Smooth muscle cell (in vitro differentiated cells): ENCODE results near the gene TBX21. TPM values are rescaled to one million over a fixed set of nuclear protein-coding genes. Genes with fewer than 3 reads are reported as not detected.

Experiments used
- DNase-seq: peaks from one replicate; lab custom pipeline; 2025; ENCODE audit not compliant: unreplicated experiment; lab: John Stamatoyannopoulos, UW
- H2AFZ ChIP-seq: fragments of 200-600 bp; sonication (generic); 2 replicates; pipeline ENCODE4 v1.6.0; 2016; ENCODE audit warnings: antibody characterized with exemption, low read depth, mild to moderate bottlenecking
- H3F3A ChIP-seq: fragments of 200-600 bp; sonication (generic); 2 replicates; pipeline ENCODE4 v1.6.0; 2017; ENCODE audit warnings: antibody characterized with exemption, low read depth
- H3K27ac ChIP-seq: fragments of 200-600 bp; sonication (generic); 2 replicates; pipeline ENCODE4 v1.5.1; 2016; ENCODE audit warnings: low read depth, mild to moderate bottlenecking
- H3K27me3 ChIP-seq: fragments of 200-600 bp; sonication (generic); 2 replicates; pipeline ENCODE4 v1.6.1; 2016; ENCODE audit warnings: low read depth, mild to moderate bottlenecking
- H3K36me3 ChIP-seq: fragments of 200-600 bp; sonication (generic); 2 replicates; pipeline ENCODE4 v1.5.1; 2016; ENCODE audit warnings: low read depth
- H3K4me1 ChIP-seq: fragments of 200-600 bp; sonication (generic); 2 replicates; pipeline ENCODE4 v1.5.1; 2016; ENCODE audit warnings: low read depth
- H3K4me2 ChIP-seq: fragments of 200-600 bp; sonication (generic); 2 replicates; pipeline ENCODE4 v1.6.0; 2016; ENCODE audit warnings: mild to moderate bottlenecking
- H3K4me3 ChIP-seq: fragments of 200-600 bp; sonication (generic); 2 replicates; pipeline ENCODE4 v1.5.1; 2016; ENCODE audit warnings: mild to moderate bottlenecking
- H3K79me2 ChIP-seq: fragments of 200-600 bp; sonication (generic); 2 replicates; pipeline ENCODE4 v1.6.0; 2016; ENCODE audit warnings: low read depth, mild to moderate bottlenecking
- H3K9ac ChIP-seq: fragments of 200-600 bp; sonication (generic); 2 replicates; pipeline ENCODE4 v1.6.0; 2016; ENCODE audit warnings: low read depth
- H3K9me3 ChIP-seq: fragments of 200-600 bp; sonication (generic); replicated peaks from 2 replicates; pipeline ENCODE4 v1.5.1; 2016; ENCODE audit warnings: low read depth
- H4K20me1 ChIP-seq: fragments of 200-600 bp; sonication (generic); 2 replicates; pipeline ENCODE4 v1.6.0; 2016; ENCODE audit warnings: low read depth
- WGBS: methylation state at CpG from one replicate; pipeline ENCODE4 v1.1.7; 2016; ENCODE audit warnings: low lambda C conversion rate; 5-methylcytosine and 5-hydroxymethylcytosine counted together
- polyA plus RNA-seq: library from polyadenylated mRNA; unstranded; fragments of >200 nt; fragmentation: Nextera tagmentation; extraction: Ambion mirVana; gene quantifications from 2 replicates; pipeline ENCODE4 v1.2.1, GENCODE V29; 2016
- total RNA-seq: library from RNA; depleted of rRNA; stranded (reverse); fragments of >200 nt; gene quantifications from 2 replicates; pipeline ENCODE4 v1.2.3, GENCODE V29; 2014
- TF ChIP-seq, protein P1 (sequence below): fragments of 200-600 bp; sonication (generic); IDR thresholded peaks from 2 replicates; pipeline ENCODE4 v1.5.1; 2017; ENCODE audit warnings: borderline replicate concordance, mild to moderate bottlenecking, antibody characterized with exemption; ENCODE audit not compliant: insufficient read depth, poor library complexity, severe bottlenecking

The TBX21 gene
- total and polyA plus RNA-seq, 2 experiments from 2014 or later: not detected

DNA sequence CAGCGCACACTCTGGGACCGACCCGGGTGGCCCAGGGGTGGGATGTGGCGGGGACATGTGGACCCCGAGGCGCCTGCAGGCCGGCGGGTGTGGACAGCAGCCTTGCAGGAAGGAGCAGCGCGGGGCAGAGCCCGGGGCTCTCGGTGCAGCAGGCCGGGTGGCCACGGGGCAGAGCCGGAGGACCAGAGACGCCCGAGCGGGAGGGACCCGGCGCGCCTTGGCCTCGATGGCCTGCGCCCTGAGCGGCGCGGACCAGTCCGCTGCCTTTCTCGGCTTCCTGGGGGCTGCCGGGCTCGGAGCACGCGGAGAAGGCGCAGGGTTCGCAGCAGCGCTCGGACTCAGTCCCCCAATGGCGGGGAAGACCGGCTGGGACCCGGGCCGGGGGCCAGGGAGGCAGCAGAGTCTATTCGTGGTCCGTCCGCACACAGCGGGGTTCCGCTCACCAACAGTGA lies 45.2 kb downstream of the TBX21 start:
- no peak overlapping the region for H2AFZ ChIP-seq
- H4K20me1 ChIP-seq: no peaks in the 10 kb centered on the region
- no peak for DNase-seq
- H3K36me3 ChIP-seq: no peaks in the 10 kb centered on the region
- no peaks in the 10 kb centered on the region for H3F3A ChIP-seq
- H3K9ac ChIP-seq: no peak overlapping the region
- H3K4me1 ChIP-seq: no peaks in the 10 kb centered on the region
- no peaks in the 10 kb centered on the region for H3K9me3 ChIP-seq
- H3K4me3 ChIP-seq: no peak overlapping the region
- no peaks in the 10 kb centered on the region for H3K79me2 ChIP-seq
- no peak overlapping the region for H3K4me2 ChIP-seq
- peaks cover 38% of the 10 kb centered on the region for H3K27me3 ChIP-seq
- H3K27ac ChIP-seq: no peak overlapping the region
- WGBS: 77% methylated on average over 42 of the region's 45 CpGs
- TF ChIP-seq, protein P1, sequence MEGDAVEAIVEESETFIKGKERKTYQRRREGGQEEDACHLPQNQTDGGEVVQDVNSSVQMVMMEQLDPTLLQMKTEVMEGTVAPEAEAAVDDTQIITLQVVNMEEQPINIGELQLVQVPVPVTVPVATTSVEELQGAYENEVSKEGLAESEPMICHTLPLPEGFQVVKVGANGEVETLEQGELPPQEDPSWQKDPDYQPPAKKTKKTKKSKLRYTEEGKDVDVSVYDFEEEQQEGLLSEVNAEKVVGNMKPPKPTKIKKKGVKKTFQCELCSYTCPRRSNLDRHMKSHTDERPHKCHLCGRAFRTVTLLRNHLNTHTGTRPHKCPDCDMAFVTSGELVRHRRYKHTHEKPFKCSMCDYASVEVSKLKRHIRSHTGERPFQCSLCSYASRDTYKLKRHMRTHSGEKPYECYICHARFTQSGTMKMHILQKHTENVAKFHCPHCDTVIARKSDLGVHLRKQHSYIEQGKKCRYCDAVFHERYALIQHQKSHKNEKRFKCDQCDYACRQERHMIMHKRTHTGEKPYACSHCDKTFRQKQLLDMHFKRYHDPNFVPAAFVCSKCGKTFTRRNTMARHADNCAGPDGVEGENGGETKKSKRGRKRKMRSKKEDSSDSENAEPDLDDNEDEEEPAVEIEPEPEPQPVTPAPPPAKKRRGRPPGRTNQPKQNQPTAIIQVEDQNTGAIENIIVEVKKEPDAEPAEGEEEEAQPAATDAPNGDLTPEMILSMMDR: no peak

DNA sequence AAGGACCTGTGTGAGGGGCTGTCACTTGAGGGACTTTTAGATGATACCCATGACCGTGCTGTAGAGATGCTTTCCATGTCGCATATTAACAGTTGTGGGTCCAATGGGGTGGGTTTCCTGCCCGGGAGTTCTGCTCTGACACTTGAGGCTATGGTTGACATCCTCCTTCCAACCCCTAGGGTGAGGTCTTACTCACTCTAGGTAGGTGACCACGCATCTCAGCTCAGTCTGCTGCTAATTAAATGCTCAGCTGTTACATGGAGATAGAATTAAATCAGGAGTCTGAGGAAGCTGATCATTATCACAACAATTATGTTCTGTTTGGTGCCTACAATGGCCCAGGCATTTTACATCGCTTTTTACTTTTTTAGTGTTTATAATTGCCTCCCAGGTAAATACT lies 48.4 kb downstream of the TBX21 start:
- no peak overlapping the region for H3K4me2 ChIP-seq
- 71% methylated on average over 5 of the region's 5 CpGs for WGBS
- H3K79me2 ChIP-seq: no peaks in the 10 kb centered on the region
- DNase-seq: no peak
- no peaks in the 10 kb centered on the region for H3F3A ChIP-seq
- H2AFZ ChIP-seq: no peak overlapping the region
- no peaks in the 10 kb centered on the region for H3K36me3 ChIP-seq
- H3K9me3 ChIP-seq: no peaks in the 10 kb centered on the region
- peaks cover 10% of the 10 kb centered on the region for H3K27me3 ChIP-seq
- no peak overlapping the region for H3K9ac ChIP-seq
- H3K4me3 ChIP-seq: no peak overlapping the region
- TF ChIP-seq, protein P1: no peak
- H4K20me1 ChIP-seq: no peaks in the 10 kb centered on the region
- H3K27ac ChIP-seq: no peak overlapping the region
- H3K4me1 ChIP-seq: no peaks in the 10 kb centered on the region

DNA sequence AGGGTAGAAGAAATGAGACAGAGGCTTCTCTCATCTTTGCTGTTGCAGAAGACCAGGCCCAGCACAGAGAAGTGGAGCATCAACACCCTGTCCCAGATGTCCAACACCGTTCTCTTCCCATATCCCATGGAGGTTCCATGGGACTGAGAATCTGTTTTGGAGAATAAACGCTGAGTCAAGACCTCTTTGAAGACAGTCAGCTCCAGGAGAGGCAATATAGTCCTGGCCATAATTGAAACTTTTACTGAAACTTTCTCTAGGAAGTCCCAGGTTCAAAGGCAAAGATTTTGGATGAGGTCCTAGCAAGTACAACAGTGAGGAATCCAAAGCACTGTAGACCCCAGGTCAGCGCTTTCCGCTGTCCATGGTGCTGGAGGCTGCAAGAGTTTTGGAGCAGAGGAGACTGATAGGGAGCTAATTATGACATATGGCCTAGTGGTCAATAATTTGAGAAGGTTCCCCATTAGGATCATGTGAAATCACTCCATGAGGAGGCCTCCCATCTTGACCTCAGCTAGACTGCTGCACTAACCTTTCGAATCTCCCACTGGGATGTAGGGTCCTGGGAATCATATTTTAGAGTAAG lies 52.6 kb downstream of the TBX21 start:
- Histone ChIP-seq H3K27ac (no peak overlapping the region), H3F3A (no peaks in the 10 kb centered on the region), H3K4me2 (no peak overlapping the region), H3K4me1 (no peaks in the 10 kb centered on the region), H3K79me2 (no peaks in the 10 kb centered on the region), H3K9me3 (no peaks in the 10 kb centered on the region), H3K36me3 (no peaks in the 10 kb centered on the region), H3K4me3 (no peak overlapping the region), H3K27me3 (peaks cover 51% of the 10 kb centered on the region), H4K20me1 (no peaks in the 10 kb centered on the region), H2AFZ (no peak overlapping the region), H3K9ac (no peak overlapping the region)
- DNase-seq: no peak
- WGBS: 47% methylated on average over 5 of the region's 5 CpGs
- TF ChIP-seq, protein P1: no peak
